Large intestine (tissue), 12 donors: Measurements from ENCODE around the gene TBR1. TPM values are rescaled to one million over a fixed set of nuclear protein-coding genes. Genes with fewer than 3 reads are reported as not detected.

ENCODE experiments used
- DNase-seq, 2 donors: peaks; one replicate each; pipeline versions ENCODE4 v3.0.0 to v3.0.0-alpha.2; 2013
- H3K27ac ChIP-seq: one replicate; pipeline ENCODE4 v1.5.1; 2013; ENCODE audit warnings: low read length
- H3K27me3 ChIP-seq: 2 replicates; pipeline ENCODE4 v1.6.1; 2013; ENCODE audit warnings: low read length; ENCODE audit not compliant: control insufficient read depth, insufficient read depth
- H3K36me3 ChIP-seq: 2 replicates; pipeline ENCODE4 v1.6.1; 2013; ENCODE audit warnings: low read length; ENCODE audit not compliant: control insufficient read depth, insufficient read depth
- H3K4me1 ChIP-seq: one replicate; pipeline ENCODE4 v1.6.1; 2013; ENCODE audit warnings: low read length; ENCODE audit not compliant: control insufficient read depth, insufficient read depth
- H3K4me3 ChIP-seq: one replicate; pipeline ENCODE4 v1.5.1; 2013; ENCODE audit warnings: low read length
- H3K9me3 ChIP-seq: one replicate; pipeline ENCODE4 v1.6.1; 2013; ENCODE audit warnings: mild to moderate bottlenecking, low read depth, low read length, moderate library complexity; ENCODE audit not compliant: control insufficient read depth
- WGBS: methylation state at CpG from one replicate; pipeline ENCODE4 v1.1.5; 2013; ENCODE audit warnings: low lambda C conversion rate; ENCODE audit not compliant: insufficient coverage; 5-methylcytosine and 5-hydroxymethylcytosine counted together
- long read RNA-seq, 11 donors: transcript quantifications; one replicate each; lab custom pipeline, GENCODE V29; 2026
- polyA plus RNA-seq: library from polyadenylated mRNA; unstranded; fragments of 120-200 nt; gene quantifications from one replicate; pipeline ENCODE4 v1.2.1, GENCODE V29; 2013

TBR1 gene
- 0.01 TPM for polyA plus RNA-seq
- long read RNA-seq, donor 1: 0 reads
- long read RNA-seq, donor 2: 0 reads
- long read RNA-seq, donor 3: 0 reads
- long read RNA-seq, donor 4: 0 reads
- long read RNA-seq, donor 5: 0 reads
- long read RNA-seq, donor 6: 0 reads
- long read RNA-seq, donor 7: 0 reads
- long read RNA-seq, donor 8: 0 reads
- long read RNA-seq, donor 9: 0 reads
- long read RNA-seq, donor 10: 0 reads
- long read RNA-seq, donor 11: 0 reads

DNA sequence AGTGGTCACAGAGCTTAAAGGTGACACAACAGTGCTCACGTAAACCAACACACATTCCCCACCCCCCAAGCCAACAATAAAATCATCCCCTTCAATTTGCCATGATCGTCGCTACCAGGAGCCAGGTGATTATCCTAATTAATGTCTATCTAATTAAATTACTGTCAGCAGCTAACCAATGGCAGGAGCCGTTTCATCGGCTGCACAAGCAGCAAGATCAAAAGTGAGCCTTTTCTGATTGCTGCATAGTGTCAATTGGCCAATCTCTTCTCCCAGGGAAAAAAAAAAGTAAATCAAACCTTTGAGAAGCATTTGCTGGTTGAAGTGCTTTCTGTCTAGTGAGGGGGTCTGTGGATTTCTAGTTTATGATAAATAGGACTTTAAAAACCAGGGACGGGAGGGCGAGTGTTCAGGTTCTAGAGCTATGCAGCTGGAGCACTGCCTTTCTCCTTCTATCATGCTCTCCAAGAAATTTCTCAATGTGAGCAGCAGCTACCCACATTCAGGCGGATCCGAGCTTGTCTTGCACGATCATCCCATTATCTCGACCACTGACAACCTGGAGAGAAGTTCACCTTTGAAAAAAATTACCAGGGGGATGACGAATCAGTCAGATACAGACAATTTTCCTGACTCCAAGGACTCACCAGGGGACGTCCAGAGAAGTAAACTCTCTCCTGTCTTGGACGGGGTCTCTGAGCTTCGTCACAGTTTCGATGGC lies at the start of gene TBR1:
Gene TBR1 (plus strand): TSS at position 311 of the 721 bp plus-strand sequence. CDS start 114 bp downstream, at position 425.
- Histone ChIP-seq H3K9me3 (peaks cover 10% of the 10 kb centered on the region), H3K27me3 (peaks cover 84% of the 10 kb centered on the region), H3K4me3 (no peak within 1 kb of the TSS), H3K27ac (no peak within 1 kb of the TSS), H3K36me3 (no peaks in the 10 kb centered on the region), H3K4me1 (peaks cover 12% of the 10 kb centered on the region)
- WGBS: no CpG with 5 or more reads among the region's 16 CpGs
- DNase-seq: peak in 1 of 2 donors; percentile 29

DNA sequence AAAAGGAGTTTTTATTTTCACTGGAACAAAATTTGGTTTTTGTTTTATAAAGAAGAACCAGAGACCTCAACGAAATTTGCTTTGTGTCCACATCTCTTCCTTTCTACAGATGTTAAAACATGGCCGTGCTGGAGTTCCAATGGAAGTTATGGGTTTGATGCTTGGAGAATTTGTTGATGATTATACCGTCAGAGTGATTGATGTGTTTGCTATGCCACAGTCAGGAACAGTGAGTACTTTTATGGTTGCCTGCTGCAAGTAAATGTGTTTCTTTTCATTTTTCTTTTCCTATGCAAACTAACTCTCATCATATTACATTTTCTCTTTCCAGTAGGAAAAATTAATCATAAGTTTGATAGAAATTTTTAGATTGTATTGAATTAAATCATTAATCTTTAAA lies 48.4 kb upstream of the TBR1 start:
- Histone ChIP-seq H3K4me3 (no peak overlapping the region), H3K4me1 (no peaks in the 10 kb centered on the region), H3K27me3 (no peaks in the 10 kb centered on the region), H3K36me3 (peaks cover 7% of the 10 kb centered on the region), H3K9me3 (peaks cover 5% of the 10 kb centered on the region), H3K27ac (no peak overlapping the region)
- no peak for DNase-seq
- WGBS: 100% methylated on average over 1 of the region's 3 CpGs

- Histone ChIP-seq H3K4me1 (no peaks in the 10 kb centered on the region), H3K9me3 (no peaks in the 10 kb centered on the region), H3K27ac (no peak overlapping the region), H3K36me3 (peaks cover 7% of the 10 kb centered on the region), H3K27me3 (no peaks in the 10 kb centered on the region), H3K4me3 (no peak overlapping the region)
- DNase-seq: no peak
- WGBS: no CpG with 5 or more reads among the region's 2 CpGs
Measured at GRCh38 chr2:161369311-161369710, 46.8 kb upstream of the TBR1 start.

DNA sequence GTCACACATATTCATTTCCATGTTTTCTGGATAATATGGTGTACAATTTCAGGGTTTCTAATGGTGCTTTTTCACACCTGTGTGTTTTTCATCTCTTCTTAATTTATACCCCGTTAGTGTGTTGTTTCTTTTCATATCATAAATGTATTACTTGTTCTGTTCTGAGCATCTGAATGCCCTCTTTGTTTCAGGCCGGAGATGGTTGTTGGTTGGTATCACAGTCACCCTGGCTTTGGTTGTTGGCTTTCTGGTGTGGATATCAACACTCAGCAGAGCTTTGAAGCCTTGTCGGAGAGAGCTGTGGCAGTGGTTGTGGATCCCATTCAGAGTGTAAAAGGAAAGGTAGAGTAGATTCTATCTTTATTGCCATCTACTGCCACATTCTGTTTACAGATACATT lies 45.1 kb upstream of the TBR1 start:
- no CpG with 5 or more reads among the region's 3 CpGs for WGBS
- H3K36me3 ChIP-seq: peaks cover 7% of the 10 kb centered on the region
- no peaks in the 10 kb centered on the region for H3K9me3 ChIP-seq
- no peak for DNase-seq
- H3K4me1 ChIP-seq: no peaks in the 10 kb centered on the region
- H3K27ac ChIP-seq: no peak overlapping the region
- H3K4me3 ChIP-seq: no peak overlapping the region
- no peaks in the 10 kb centered on the region for H3K27me3 ChIP-seq

- Histone ChIP-seq H3K4me3 (no peak overlapping the region), H3K9me3 (no peaks in the 10 kb centered on the region), H3K4me1 (no peaks in the 10 kb centered on the region), H3K27me3 (no peaks in the 10 kb centered on the region), H3K27ac (no peak overlapping the region), H3K36me3 (peaks cover 7% of the 10 kb centered on the region)
- no peak for DNase-seq
- no CpG with 5 or more reads among the region's 1 CpG for WGBS
Measured at GRCh38 chr2:161371869-161372268, 44.2 kb upstream of the TBR1 start.

GRCh38 chr2:161373942-161374341 lies 42.2 kb upstream of the TBR1 start:
- H3K4me3 ChIP-seq: no peak overlapping the region
- DNase-seq: no peak
- no peaks in the 10 kb centered on the region for H3K9me3 ChIP-seq
- H3K27ac ChIP-seq: no peak overlapping the region
- no peaks in the 10 kb centered on the region for H3K27me3 ChIP-seq
- H3K36me3 ChIP-seq: peaks cover 5% of the 10 kb centered on the region
- no peaks in the 10 kb centered on the region for H3K4me1 ChIP-seq

GRCh38 chr2:161374446-161374845 lies 41.7 kb upstream of the TBR1 start:
- no peak overlapping the region for H3K27ac ChIP-seq

GRCh38 chr2:161379740-161380139 lies 36.4 kb upstream of the TBR1 start:
- Histone ChIP-seq H3K4me3 (no peak overlapping the region), H3K27ac (no peak overlapping the region), H3K4me1 (no peaks in the 10 kb centered on the region), H3K9me3 (no peaks in the 10 kb centered on the region), H3K27me3 (no peaks in the 10 kb centered on the region), H3K36me3 (no peaks in the 10 kb centered on the region)
- WGBS: no CpG with 5 or more reads among the region's 2 CpGs
- no peak for DNase-seq

More at GRCh38 chr2:161374446-161374845, 41.7 kb upstream of the TBR1 start:
- Histone ChIP-seq H3K4me3 (no peak overlapping the region), H3K27me3 (no peaks in the 10 kb centered on the region), H3K36me3 (peaks cover 5% of the 10 kb centered on the region), H3K9me3 (no peaks in the 10 kb centered on the region), H3K4me1 (no peaks in the 10 kb centered on the region)
- DNase-seq: no peak
- no CpG with 5 or more reads among the region's 1 CpG for WGBS

DNA sequence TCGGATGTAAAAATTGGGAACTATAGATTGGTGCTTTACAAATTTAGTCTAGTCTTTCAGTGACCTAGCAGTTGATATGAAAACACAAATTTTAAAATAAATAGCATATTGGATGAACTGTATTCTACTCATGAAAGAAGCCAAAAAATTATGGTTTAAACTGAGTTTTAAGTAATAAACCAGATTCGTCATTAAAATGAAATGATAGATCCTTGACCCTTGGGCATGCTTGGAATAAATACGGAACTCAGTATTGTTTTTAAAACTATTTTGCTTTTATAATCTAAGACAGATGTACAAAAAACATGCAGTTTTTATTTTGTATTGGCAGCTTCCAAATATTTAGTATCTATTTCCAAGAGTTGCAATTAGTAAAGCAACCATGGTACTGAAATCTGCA lies 34.6 kb upstream of the TBR1 start:
- Histone ChIP-seq H3K36me3 (no peaks in the 10 kb centered on the region), H3K27me3 (no peaks in the 10 kb centered on the region), H3K9me3 (no peaks in the 10 kb centered on the region), H3K4me3 (no peak overlapping the region), H3K4me1 (no peaks in the 10 kb centered on the region), H3K27ac (no peak overlapping the region)
- no peak for DNase-seq
- WGBS: 100% methylated on average over 1 of the region's 3 CpGs

DNA sequence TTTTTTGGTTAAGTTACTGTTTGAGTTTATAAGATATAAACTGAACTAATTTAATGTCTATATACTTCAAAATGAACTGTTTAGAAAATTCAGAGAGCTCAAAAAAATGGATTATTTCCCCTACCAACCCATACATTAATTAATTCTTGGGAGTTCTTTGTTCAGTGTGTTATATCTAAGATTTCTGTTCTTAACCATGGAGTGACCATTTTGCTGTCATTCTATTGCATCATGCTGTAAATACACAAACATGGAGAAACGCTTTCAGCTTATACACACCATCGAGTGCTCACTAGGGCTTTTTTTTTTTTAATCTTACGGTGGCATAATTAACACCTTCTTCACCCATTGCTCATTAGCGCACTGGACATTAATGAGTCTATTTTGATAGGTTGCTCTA lies 33.4 kb upstream of the TBR1 start:
- H3K27me3 ChIP-seq: no peaks in the 10 kb centered on the region

DNA sequence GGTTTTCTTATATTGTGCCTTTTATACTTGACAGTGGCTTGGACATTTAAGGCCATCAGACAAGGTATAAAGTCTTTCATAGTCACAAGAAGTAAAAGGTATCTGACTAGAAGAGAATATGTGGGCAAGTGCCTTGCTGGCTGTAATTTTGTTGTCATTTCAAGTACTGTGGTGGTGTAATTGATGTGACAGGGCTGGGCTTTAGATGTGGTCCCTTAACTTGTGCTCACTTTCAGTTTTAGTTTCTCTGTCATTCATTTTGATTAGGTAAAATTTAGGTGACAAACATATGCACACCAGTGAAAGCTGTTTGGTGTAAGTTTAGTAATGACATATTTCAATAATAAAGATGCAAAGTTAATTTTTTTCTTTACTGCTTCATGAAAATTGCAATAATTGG lies 31.2 kb upstream of the TBR1 start:
- no peaks in the 10 kb centered on the region for H3K4me1 ChIP-seq
- DNase-seq: no peak
- H3K9me3 ChIP-seq: no peaks in the 10 kb centered on the region
- H3K27me3 ChIP-seq: no peaks in the 10 kb centered on the region
- no peak overlapping the region for H3K27ac ChIP-seq
- no peaks in the 10 kb centered on the region for H3K36me3 ChIP-seq
- H3K4me3 ChIP-seq: no peak overlapping the region

More for the DNA sequence above, 33.4 kb upstream of the TBR1 start:
- H3K36me3 ChIP-seq: no peaks in the 10 kb centered on the region
- DNase-seq: no peak
- H3K9me3 ChIP-seq: no peaks in the 10 kb centered on the region
- WGBS: 80% methylated on average over 2 of the region's 4 CpGs
- no peak overlapping the region for H3K27ac ChIP-seq
- H3K4me1 ChIP-seq: no peaks in the 10 kb centered on the region
- H3K4me3 ChIP-seq: no peak overlapping the region
